HEK293 (cell line): ENCODE measurements around the gene BEST1.

ENCODE experiments used
- CTCF ChIA-PET: fragments of 350-600 bp; formaldehyde crosslinking; extraction: SDS; loops from one replicate; lab custom pipeline; 2021; ENCODE audit warnings: antibody characterized with exemption; lab: Yijun Ruan, JAX
- POLR2A ChIA-PET: fragments of 300-600 bp; formaldehyde crosslinking; extraction: SDS; loops from one replicate; lab custom pipeline; 2020; ENCODE audit warnings: antibody characterized with exemption, inconsistent platforms; lab: Yijun Ruan, JAX
- H3K27ac ChIP-seq: fragments of 200-500 bp; sonication (Bioruptor generic); 2 replicates; pipeline ENCODE4 v1.5.1; 2014; ENCODE audit warnings: low read depth, low read length, control low read depth, inconsistent platforms; ENCODE audit errors: extremely low read depth
- H3K36me3 ChIP-seq, 2 experiments: fragments of 200-500 bp in 1 of 2; sonication (Bioruptor generic) in 1 of 2; 1 replicate in 1 of 2; 2 replicates in 1 of 2; pipeline ENCODE4 v1.5.1; 2014 to 2017; ENCODE audit warnings: inconsistent platforms in 2 of 2, low read length in 2 of 2; ENCODE audit not compliant: control insufficient read depth in 2 of 2, insufficient read depth in 1 of 2
- H3K4me1 ChIP-seq: fragments of 200-500 bp; sonication (Bioruptor generic); 2 replicates; pipeline ENCODE4 v1.5.1; 2014; ENCODE audit warnings: mild to moderate bottlenecking, low read length, inconsistent platforms; ENCODE audit not compliant: control insufficient read depth, insufficient read depth
- H3K4me3 ChIP-seq: 2 replicates; pipeline ENCODE4 v1.5.1; 2011; ENCODE audit warnings: low read depth, mild to moderate bottlenecking, control low read depth, low read length, moderate library complexity
- H3K9me3 ChIP-seq: fragments of 200-500 bp; sonication (Bioruptor generic); 2 replicates; pipeline ENCODE4 v1.5.1; 2014; ENCODE audit warnings: low read depth, low read length, inconsistent platforms; ENCODE audit not compliant: control insufficient read depth, insufficient read depth
- HOXC10 ChIP-seq: sonication (generic); formaldehyde crosslinking; IDR thresholded peaks from 2 replicates; pipeline ENCODE4 v1.8.1; 2023; ENCODE audit warnings: mild to moderate bottlenecking, missing genetic modification reagents
- PRDM2 ChIP-seq: fragments of 450-650 bp; formaldehyde crosslinking; IDR thresholded peaks from 2 replicates; pipeline ENCODE4 v1.5.1; 2016; ENCODE audit warnings: missing biosample characterization, missing genetic modification characterization, borderline replicate concordance
- REPIN1 ChIP-seq: fragments of 450-650 bp; formaldehyde crosslinking; IDR thresholded peaks from 2 replicates; pipeline ENCODE4 v1.5.1; 2017; ENCODE audit warnings: missing biosample characterization, missing genetic modification characterization, low read depth
- SP3 ChIP-seq: fragments of 450-650 bp; formaldehyde crosslinking; IDR thresholded peaks from 2 replicates; pipeline ENCODE4 v1.5.1; 2016; ENCODE audit warnings: missing biosample characterization, missing genetic modification characterization
- ZBTB17 ChIP-seq: fragments of 450-650 bp; formaldehyde crosslinking; IDR thresholded peaks from 2 replicates; pipeline ENCODE4 v1.5.1; 2016; ENCODE audit warnings: missing biosample characterization, missing genetic modification characterization
- ZBTB48 ChIP-seq: fragments of 450-650 bp; formaldehyde crosslinking; IDR thresholded peaks from 2 replicates; pipeline ENCODE4 v1.5.1; 2016; ENCODE audit warnings: missing biosample characterization, missing genetic modification characterization
- ZFHX2 ChIP-seq: fragments of 450-650 bp; formaldehyde crosslinking; conservative IDR thresholded peaks from 2 replicates; pipeline ENCODE4 v1.5.1; 2016; ENCODE audit warnings: missing biosample characterization, missing genetic modification characterization
- ZFP69B ChIP-seq: fragments of 450-650 bp; formaldehyde crosslinking; IDR thresholded peaks from 2 replicates; pipeline ENCODE4 v1.5.1; 2016; ENCODE audit warnings: missing biosample characterization, missing genetic modification characterization
- ZNF10 ChIP-seq: fragments of 450-650 bp; formaldehyde crosslinking; IDR thresholded peaks from 2 replicates; pipeline ENCODE4 v1.5.1; 2017; ENCODE audit warnings: missing biosample characterization, missing genetic modification characterization
- ZNF133 ChIP-seq: fragments of 450-650 bp; formaldehyde crosslinking; IDR thresholded peaks from 2 replicates; pipeline ENCODE4 v1.5.1; 2016; ENCODE audit warnings: missing biosample characterization, missing genetic modification characterization
- ZNF175 ChIP-seq: fragments of 450-650 bp; formaldehyde crosslinking; IDR thresholded peaks from 2 replicates; pipeline ENCODE4 v1.5.1; 2016; ENCODE audit warnings: missing biosample characterization, missing genetic modification characterization
- ZNF2 ChIP-seq: fragments of 450-650 bp; formaldehyde crosslinking; IDR thresholded peaks from 2 replicates; pipeline ENCODE4 v1.5.1; 2016; ENCODE audit warnings: missing biosample characterization, missing genetic modification characterization
- ZNF341 ChIP-seq: fragments of 450-650 bp; formaldehyde crosslinking; IDR thresholded peaks from 2 replicates; pipeline ENCODE4; 2016; ENCODE audit warnings: low read depth, missing biosample characterization, missing genetic modification characterization
- ZNF37A ChIP-seq: fragments of 450-650 bp; IDR thresholded peaks from 2 replicates; pipeline ENCODE4 v1.5.1; 2018; ENCODE audit warnings: missing biosample characterization, missing genetic modification characterization
- ZNF521 ChIP-seq: fragments of 450-650 bp; formaldehyde crosslinking; IDR thresholded peaks from 2 replicates; pipeline ENCODE4 v1.5.1; 2017; ENCODE audit warnings: missing biosample characterization, mild to moderate bottlenecking, missing genetic modification characterization
- ZNF658 ChIP-seq: fragments of 450-650 bp; formaldehyde crosslinking; IDR thresholded peaks from 2 replicates; pipeline ENCODE4; 2016; ENCODE audit warnings: missing biosample characterization, missing genetic modification characterization
- ZNF704 ChIP-seq: fragments of 450-650 bp; formaldehyde crosslinking; IDR thresholded peaks from 2 replicates; pipeline ENCODE4 v1.5.1; 2016; ENCODE audit warnings: missing biosample characterization, missing genetic modification characterization
- TF ChIP-seq, protein P1 (sequence below): fragments of 450-650 bp; formaldehyde crosslinking; IDR thresholded peaks from 2 replicates; pipeline ENCODE4 v1.5.1; 2017; ENCODE audit warnings: missing biosample characterization, missing genetic modification characterization
- TF ChIP-seq, protein P2 (sequence below): fragments of 450-650 bp; formaldehyde crosslinking; optimal IDR thresholded peaks from 2 replicates; pipeline ENCODE3; 2016; ENCODE audit warnings: missing biosample characterization, mild to moderate bottlenecking, missing genetic modification characterization
- TF ChIP-seq, protein P3 (sequence below): fragments of 450-650 bp; formaldehyde crosslinking; IDR thresholded peaks from 2 replicates; pipeline ENCODE4 v1.5.1; 2016; ENCODE audit warnings: missing biosample characterization, missing genetic modification characterization

BEST1 gene

GRCh38 chr11:61971248-61972111, 21.3 kb downstream of the BEST1 start (continued):
- TF ChIP-seq HOXC10 (CRISPR knock-in tag), result no peak
- TF ChIP-seq ZNF658 (tag by site-specific recombination), result no peak
- TF ChIP-seq REPIN1 (tag by site-specific recombination), result no peak
- no peak for TF ChIP-seq ZNF704 (tag by site-specific recombination)
- no peak for TF ChIP-seq ZNF133 (tag by site-specific recombination)
- 0 out of 2 replicates have a peak, but pooled peaks have one; percentile 24 for TF ChIP-seq ZFP69B (tag by site-specific recombination)
- no peak for TF ChIP-seq ZNF175 (tag by site-specific recombination)
- TF ChIP-seq ZNF341 (tag by site-specific recombination), result peak; percentile 98
- peak; percentile 26; the same call in 1 of the 2 replicates for TF ChIP-seq SP3 (tag by site-specific recombination)
- peak; percentile 41; the same call in 1 of the 2 replicates for TF ChIP-seq ZBTB48 (tag by site-specific recombination)
- TF ChIP-seq ZNF2 (tag by site-specific recombination), result 0 out of 2 replicates have a peak, but pooled peaks have one; percentile 42
- TF ChIP-seq, protein P1, sequence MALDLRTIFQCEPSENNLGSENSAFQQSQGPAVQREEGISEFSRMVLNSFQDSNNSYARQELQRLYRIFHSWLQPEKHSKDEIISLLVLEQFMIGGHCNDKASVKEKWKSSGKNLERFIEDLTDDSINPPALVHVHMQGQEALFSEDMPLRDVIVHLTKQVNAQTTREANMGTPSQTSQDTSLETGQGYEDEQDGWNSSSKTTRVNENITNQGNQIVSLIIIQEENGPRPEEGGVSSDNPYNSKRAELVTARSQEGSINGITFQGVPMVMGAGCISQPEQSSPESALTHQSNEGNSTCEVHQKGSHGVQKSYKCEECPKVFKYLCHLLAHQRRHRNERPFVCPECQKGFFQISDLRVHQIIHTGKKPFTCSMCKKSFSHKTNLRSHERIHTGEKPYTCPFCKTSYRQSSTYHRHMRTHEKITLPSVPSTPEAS (tag by site-specific recombination), result peak; percentile 47; the same call in 1 of the 2 replicates
- peak; percentile 65 for TF ChIP-seq ZFHX2 (tag by site-specific recombination)

GRCh38 chr11:61972112-61972671, 22.0 kb downstream of the BEST1 start:
- CTCF ChIA-PET, result interaction anchor here (0.6 to 2.0 kb wide), 8 partner anchors 70 to 239 kb away, joined by 3 to 5 read pairs (median 3); no protein-coding TSS in a partner anchor
- no peak overlapping the region for H3K4me3 ChIP-seq
- peak overlapping the region; percentile 17; the same call in 1 of the 2 replicates for H3K27ac ChIP-seq
- POLR2A ChIA-PET, result interaction anchor here (0.7 to 1.8 kb wide), 2 partner anchors 23 to 63 kb away, joined by 4 to 7 read pairs; no protein-coding TSS in a partner anchor
- no peaks in the 10 kb centered on the region for H3K36me3 ChIP-seq
- 0 out of 2 replicates have a peak, but pooled peaks cover 5% of the 10 kb centered on the region for H3K4me1 ChIP-seq
- TF ChIP-seq ZNF133 (tag by site-specific recombination), result no peak
- no peak for TF ChIP-seq ZNF37A (tag by site-specific recombination)
- TF ChIP-seq, protein P2, sequence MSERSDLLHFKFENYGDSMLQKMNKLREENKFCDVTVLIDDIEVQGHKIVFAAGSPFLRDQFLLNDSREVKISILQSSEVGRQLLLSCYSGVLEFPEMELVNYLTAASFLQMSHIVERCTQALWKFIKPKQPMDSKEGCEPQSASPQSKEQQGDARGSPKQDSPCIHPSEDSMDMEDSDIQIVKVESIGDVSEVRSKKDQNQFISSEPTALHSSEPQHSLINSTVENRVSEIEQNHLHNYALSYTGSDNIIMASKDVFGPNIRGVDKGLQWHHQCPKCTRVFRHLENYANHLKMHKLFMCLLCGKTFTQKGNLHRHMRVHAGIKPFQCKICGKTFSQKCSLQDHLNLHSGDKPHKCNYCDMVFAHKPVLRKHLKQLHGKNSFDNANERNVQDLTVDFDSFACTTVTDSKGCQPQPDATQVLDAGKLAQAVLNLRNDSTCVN (tag by site-specific recombination), result no peak
- TF ChIP-seq ZNF10, result no peak
- TF ChIP-seq PRDM2 (tag by site-specific recombination), result no peak
- TF ChIP-seq ZNF521 (tag by site-specific recombination), result no peak
- no peak for TF ChIP-seq ZBTB17 (tag by site-specific recombination)
- TF ChIP-seq, protein P3, sequence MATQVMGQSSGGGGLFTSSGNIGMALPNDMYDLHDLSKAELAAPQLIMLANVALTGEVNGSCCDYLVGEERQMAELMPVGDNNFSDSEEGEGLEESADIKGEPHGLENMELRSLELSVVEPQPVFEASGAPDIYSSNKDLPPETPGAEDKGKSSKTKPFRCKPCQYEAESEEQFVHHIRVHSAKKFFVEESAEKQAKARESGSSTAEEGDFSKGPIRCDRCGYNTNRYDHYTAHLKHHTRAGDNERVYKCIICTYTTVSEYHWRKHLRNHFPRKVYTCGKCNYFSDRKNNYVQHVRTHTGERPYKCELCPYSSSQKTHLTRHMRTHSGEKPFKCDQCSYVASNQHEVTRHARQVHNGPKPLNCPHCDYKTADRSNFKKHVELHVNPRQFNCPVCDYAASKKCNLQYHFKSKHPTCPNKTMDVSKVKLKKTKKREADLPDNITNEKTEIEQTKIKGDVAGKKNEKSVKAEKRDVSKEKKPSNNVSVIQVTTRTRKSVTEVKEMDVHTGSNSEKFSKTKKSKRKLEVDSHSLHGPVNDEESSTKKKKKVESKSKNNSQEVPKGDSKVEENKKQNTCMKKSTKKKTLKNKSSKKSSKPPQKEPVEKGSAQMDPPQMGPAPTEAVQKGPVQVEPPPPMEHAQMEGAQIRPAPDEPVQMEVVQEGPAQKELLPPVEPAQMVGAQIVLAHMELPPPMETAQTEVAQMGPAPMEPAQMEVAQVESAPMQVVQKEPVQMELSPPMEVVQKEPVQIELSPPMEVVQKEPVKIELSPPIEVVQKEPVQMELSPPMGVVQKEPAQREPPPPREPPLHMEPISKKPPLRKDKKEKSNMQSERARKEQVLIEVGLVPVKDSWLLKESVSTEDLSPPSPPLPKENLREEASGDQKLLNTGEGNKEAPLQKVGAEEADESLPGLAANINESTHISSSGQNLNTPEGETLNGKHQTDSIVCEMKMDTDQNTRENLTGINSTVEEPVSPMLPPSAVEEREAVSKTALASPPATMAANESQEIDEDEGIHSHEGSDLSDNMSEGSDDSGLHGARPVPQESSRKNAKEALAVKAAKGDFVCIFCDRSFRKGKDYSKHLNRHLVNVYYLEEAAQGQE, result no peak
- no peaks in the 10 kb centered on the region for H3K9me3 ChIP-seq
